Measurements from ENCODE around the gene RAB28. TPM values are rescaled to one million over a fixed set of nuclear protein-coding genes. Genes with fewer than 3 reads are reported as not detected.

Gene RAB28
- total RNA-seq, 1 donor from 2014 or later = 67.3 TPM

- H3K4me1 Mint-ChIP-seq = peaks cover 4% of the 10 kb centered on the region
- no peaks in the 10 kb centered on the region for H3K27me3 Mint-ChIP-seq (ENCODE audit: insufficient read depth, low read depth)
- Histone ChIP-seq H3K79me2 (ENCODE audit: low read depth) (peaks cover 71% of the 10 kb centered on the region), H3K4me2 (no peak overlapping the region), H4K20me1 (ENCODE audit: low read depth) (no peaks in the 10 kb centered on the region), H3K27ac (no peak overlapping the region), H3F3A (ENCODE audit: low read depth) (no peaks in the 10 kb centered on the region), H3K4me1 (peaks cover 26% of the 10 kb centered on the region), H3K9ac (no peak overlapping the region), H3K36me3 (no peaks in the 10 kb centered on the region), H3K27me3 (no peaks in the 10 kb centered on the region), H3K9me3 (ENCODE audit: low read depth) (no peaks in the 10 kb centered on the region), H2AFZ (replicated peaks) (no peak overlapping the region), H3K4me3 (no peak overlapping the region)
- no peak for DNase-seq (ENCODE audit: low spot score)
- H3K27ac Mint-ChIP-seq = no peak overlapping the region
- no peak overlapping the region for H3K4me3 Mint-ChIP-seq
- H3K36me3 Mint-ChIP-seq = peaks cover 40% of the 10 kb centered on the region
- TF ChIP-seq EZH2 (IDR thresholded peaks at IDR 0.05) (no peak), EZH2phosphoT487 (IDR thresholded peaks at IDR 0.05) (no peak)
- TF ChIP-seq, protein P1, sequence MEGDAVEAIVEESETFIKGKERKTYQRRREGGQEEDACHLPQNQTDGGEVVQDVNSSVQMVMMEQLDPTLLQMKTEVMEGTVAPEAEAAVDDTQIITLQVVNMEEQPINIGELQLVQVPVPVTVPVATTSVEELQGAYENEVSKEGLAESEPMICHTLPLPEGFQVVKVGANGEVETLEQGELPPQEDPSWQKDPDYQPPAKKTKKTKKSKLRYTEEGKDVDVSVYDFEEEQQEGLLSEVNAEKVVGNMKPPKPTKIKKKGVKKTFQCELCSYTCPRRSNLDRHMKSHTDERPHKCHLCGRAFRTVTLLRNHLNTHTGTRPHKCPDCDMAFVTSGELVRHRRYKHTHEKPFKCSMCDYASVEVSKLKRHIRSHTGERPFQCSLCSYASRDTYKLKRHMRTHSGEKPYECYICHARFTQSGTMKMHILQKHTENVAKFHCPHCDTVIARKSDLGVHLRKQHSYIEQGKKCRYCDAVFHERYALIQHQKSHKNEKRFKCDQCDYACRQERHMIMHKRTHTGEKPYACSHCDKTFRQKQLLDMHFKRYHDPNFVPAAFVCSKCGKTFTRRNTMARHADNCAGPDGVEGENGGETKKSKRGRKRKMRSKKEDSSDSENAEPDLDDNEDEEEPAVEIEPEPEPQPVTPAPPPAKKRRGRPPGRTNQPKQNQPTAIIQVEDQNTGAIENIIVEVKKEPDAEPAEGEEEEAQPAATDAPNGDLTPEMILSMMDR (IDR thresholded peaks at IDR 0.05) = no peak
- H3K9me3 Mint-ChIP-seq = peaks cover 58% of the 10 kb centered on the region
Observed at GRCh38 chr4:13436962-13437361, 47.2 kb downstream of the RAB28 start.

DNA sequence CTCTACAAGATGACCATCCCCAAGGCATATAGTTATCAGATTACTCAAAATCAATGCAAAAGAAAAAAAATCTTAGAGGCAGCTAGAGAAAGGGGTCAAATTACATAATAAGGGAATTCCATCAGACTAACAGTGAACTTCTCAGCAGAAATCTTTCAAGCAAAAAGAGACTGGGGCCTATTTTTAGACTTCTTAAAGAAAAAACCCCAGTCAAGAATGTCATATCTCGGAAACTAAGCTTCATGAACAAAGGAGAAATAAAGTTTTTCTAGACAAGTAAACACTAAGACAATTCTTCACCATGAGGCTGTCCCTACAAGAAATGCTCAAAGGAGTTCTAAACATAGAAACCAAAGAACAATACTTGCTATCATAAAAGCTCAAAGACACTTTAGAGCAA is 51.7 kb downstream of the RAB28 start:
- H3K27ac ChIP-seq = peak overlapping the region; percentile 57
- H3K4me2 ChIP-seq = peak overlapping the region; percentile 22
- no peaks in the 10 kb centered on the region for H3K9me3 ChIP-seq (ENCODE audit: low read depth)
- H3K36me3 Mint-ChIP-seq = peaks cover 55% of the 10 kb centered on the region
- H3K9me3 Mint-ChIP-seq = peaks cover 59% of the 10 kb centered on the region
- no peak overlapping the region for H3K9ac ChIP-seq
- H3F3A ChIP-seq (ENCODE audit: low read depth) = no peaks in the 10 kb centered on the region
- H3K36me3 ChIP-seq = no peaks in the 10 kb centered on the region
- H4K20me1 ChIP-seq (ENCODE audit: low read depth) = no peaks in the 10 kb centered on the region
- peaks cover 69% of the 10 kb centered on the region for H3K79me2 ChIP-seq (ENCODE audit: low read depth)
- peaks cover 26% of the 10 kb centered on the region for H3K4me1 ChIP-seq
- H3K4me3 ChIP-seq = no peak overlapping the region
- H3K27me3 Mint-ChIP-seq (ENCODE audit: insufficient read depth, low read depth) = no peaks in the 10 kb centered on the region
- peaks cover 6% of the 10 kb centered on the region for H3K4me1 Mint-ChIP-seq
- H3K27ac Mint-ChIP-seq = no peak overlapping the region
- TF ChIP-seq EZH2 (IDR thresholded peaks at IDR 0.05) (no peak), EZH2phosphoT487 (IDR thresholded peaks at IDR 0.05) (no peak)
- TF ChIP-seq, protein P1 (IDR thresholded peaks at IDR 0.05) = no peak
- no peak for DNase-seq (ENCODE audit: low spot score)
- no peak overlapping the region for H2AFZ ChIP-seq (replicated peaks)
- H3K27me3 ChIP-seq = no peaks in the 10 kb centered on the region
- no peak overlapping the region for H3K4me3 Mint-ChIP-seq

DNA sequence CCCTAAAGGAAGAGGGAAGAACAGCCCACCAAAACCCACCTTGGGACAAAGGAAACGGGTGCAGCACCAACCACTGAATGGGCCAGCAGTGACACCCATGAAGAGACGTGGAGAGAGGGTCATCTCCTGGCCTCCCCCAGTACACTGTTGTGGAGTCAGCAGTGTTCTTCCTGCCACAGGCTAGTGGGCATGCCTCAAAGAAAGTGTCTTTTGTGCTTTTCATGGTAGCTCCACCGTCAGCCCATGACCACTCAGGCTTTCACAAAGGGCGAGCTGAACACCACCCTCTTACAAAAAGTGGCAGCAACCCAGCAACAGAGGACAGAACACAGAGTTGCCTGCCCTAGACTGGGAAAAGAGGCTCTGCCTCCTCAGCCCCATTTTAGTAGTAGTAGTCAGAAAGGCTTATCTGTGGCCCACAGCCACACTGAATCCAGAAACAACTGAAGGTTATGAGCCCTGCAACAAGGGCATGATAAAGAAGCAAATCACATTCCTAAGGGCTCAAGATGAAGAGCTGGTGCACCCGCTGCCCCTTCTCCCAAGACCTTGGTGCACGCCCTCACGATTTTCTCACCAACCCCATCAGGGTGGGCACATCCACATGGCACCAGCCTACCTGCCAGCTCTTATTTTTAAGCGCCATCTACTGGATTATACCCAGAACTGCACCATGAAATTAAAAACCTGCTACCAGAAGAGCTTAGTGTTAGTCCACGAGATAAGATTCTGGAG is 53.1 kb downstream of the RAB28 start:
- peaks cover 6% of the 10 kb centered on the region for H3K4me1 Mint-ChIP-seq
- H3K27ac Mint-ChIP-seq = no peak overlapping the region
- Histone ChIP-seq H3K79me2 (ENCODE audit: low read depth) (peaks cover 67% of the 10 kb centered on the region), H2AFZ (replicated peaks) (no peak overlapping the region), H3F3A (ENCODE audit: low read depth) (no peaks in the 10 kb centered on the region), H3K4me3 (no peak overlapping the region), H3K36me3 (no peaks in the 10 kb centered on the region), H3K4me2 (no peak overlapping the region), H3K27me3 (no peaks in the 10 kb centered on the region), H3K4me1 (peaks cover 29% of the 10 kb centered on the region), H3K9me3 (ENCODE audit: low read depth) (no peaks in the 10 kb centered on the region), H4K20me1 (ENCODE audit: low read depth) (no peaks in the 10 kb centered on the region), H3K9ac (no peak overlapping the region), H3K27ac (no peak overlapping the region)
- TF ChIP-seq EZH2 (IDR thresholded peaks at IDR 0.05) = no peak
- TF ChIP-seq, protein P1 (IDR thresholded peaks at IDR 0.05) = peak; percentile 50
- H3K27me3 Mint-ChIP-seq (ENCODE audit: insufficient read depth, low read depth) = no peaks in the 10 kb centered on the region
- H3K36me3 Mint-ChIP-seq = peaks cover 45% of the 10 kb centered on the region
- H3K4me3 Mint-ChIP-seq = no peak overlapping the region
- peaks cover 44% of the 10 kb centered on the region for H3K9me3 Mint-ChIP-seq
- no peak for DNase-seq (ENCODE audit: low spot score)
